Sigmoid colon (tissue), 7 donors: ENCODE results near the gene MYCBPAP. TPM values are rescaled to one million over a fixed set of nuclear protein-coding genes. Genes with fewer than 3 reads are reported as not detected.

Experiments used
- DNase-seq: peaks from one replicate; pipeline ENCODE4 v3.0.0-alpha.2; 2019
- H3K27ac ChIP-seq, 4 donors: fragments of 200-600 bp; sonication (generic); one replicate each; pipeline ENCODE4 v1.5.1; 2016 to 2019; ENCODE audit warnings: mild to moderate bottlenecking in 1 of 4
- H3K27me3 ChIP-seq, 3 donors: fragments of 200-600 bp; sonication (generic); one replicate each; pipeline ENCODE4 v1.5.1; 2019; ENCODE audit warnings: mild to moderate bottlenecking in 1 of 3
- H3K36me3 ChIP-seq, 4 donors: fragments of 200-600 bp; sonication (generic); one replicate each; pipeline ENCODE4 v1.5.1; 2016 to 2019
- H3K4me1 ChIP-seq, 4 donors: fragments of 200-600 bp; sonication (generic); one replicate each; pipeline ENCODE4 v1.5.1; 2017 to 2019
- H3K4me3 ChIP-seq, 4 donors: fragments of 200-600 bp; sonication (generic); one replicate each; pipeline ENCODE4 v1.5.1; 2017 to 2019; ENCODE audit warnings: mild to moderate bottlenecking in 2 of 4, moderate library complexity in 1 of 4
- H3K9me3 ChIP-seq, 4 donors: fragments of 200-600 bp in 3 of 4; sonication (generic) in 3 of 4; one replicate each; pipeline versions ENCODE4 v1.5.1 to v1.6.1; 2013 to 2019
- CTCF ChIP-seq, 4 experiments: fragments of 450-650 bp in 3 of 4; fragments of 200-600 bp in 1 of 4; IDR thresholded peaks; one replicate each; pipeline ENCODE4 v1.5.1; 2016 to 2019; ENCODE audit warnings: antibody characterized with exemption in 4 of 4, mild to moderate bottlenecking in 3 of 4, moderate library complexity in 2 of 4
- EP300 ChIP-seq, 4 donors: sonication (generic); formaldehyde crosslinking; IDR thresholded peaks; one replicate each; pipeline ENCODE4 v1.6.1; 2017; ENCODE audit warnings: antibody characterized with exemption in 4 of 4
- POLR2A ChIP-seq, 2 donors: fragments of 450-650 bp; IDR thresholded peaks; one replicate each; pipeline ENCODE4 v1.6.1; 2016; ENCODE audit warnings: antibody characterized with exemption in 2 of 2, mild to moderate bottlenecking in 2 of 2, moderate library complexity in 2 of 2
- POLR2AphosphoS5 ChIP-seq, 4 donors: sonication (generic); formaldehyde crosslinking; IDR thresholded peaks; one replicate each; pipeline ENCODE4 v1.6.1; 2017; ENCODE audit warnings: antibody characterized with exemption in 4 of 4
- WGBS, 2 donors: extraction: QIAGEN DNeasy Blood & Tissue Kit; methylation state at CpG; one replicate each; pipeline ENCODE4 v1.1.7; 2013; 5-methylcytosine and 5-hydroxymethylcytosine counted together
- intact Hi-C: fragments of 100-400 bp; cut with DNase I; formaldehyde crosslinking; loops from one replicate; pipeline ENCODE4 v1.15.1; 2023
- polyA plus RNA-seq, 3 donors: library from polyadenylated mRNA; stranded (reverse); fragments of 200-250 nt; gene quantifications; one replicate each; pipeline ENCODE4 v1.2.3, GENCODE V29; 2013
- total RNA-seq, 4 donors: library from RNA; depleted of rRNA; stranded (reverse); fragments of >200 nt; gene quantifications; one replicate each; pipeline ENCODE4 v1.1.0, GENCODE V29; 2016
- donor health status: healthy with polysubstance abuse.
- donor health status: Bipolar disorder and iron deficiency.
- donor health status: healthy.

Gene MYCBPAP
- total and polyA plus RNA-seq, 7 donors = 0.23 to 2.5 (median 1.7) TPM; not detected in 1

GRCh38 chr17:50514388-50514787, 6.1 kb downstream of the MYCBPAP start:
- peaks cover 0 to 15% (median 11%) of the 10 kb centered on the region in 4 donors for H3K4me1 ChIP-seq
- no peaks in the 10 kb centered on the region for H3K9me3 ChIP-seq

GRCh38 chr17:50514936-50515702, 6.9 kb downstream of the MYCBPAP start:
- peaks cover 0 to 15% (median 11%) of the 10 kb centered on the region in 4 donors for H3K4me1 ChIP-seq
- intact Hi-C loops = no loop called here
- DNase-seq = peak; percentile 82

More at GRCh38 chr17:50514388-50514787, 6.1 kb downstream of the MYCBPAP start:
- Histone ChIP-seq H3K27ac (peak overlapping the region in 3 of 4 donors; percentile 6 to 58 (median 39)), H3K4me3 (no peak overlapping the region), H3K27me3 (no peaks in the 10 kb centered on the region), H3K36me3 (no peaks in the 10 kb centered on the region)
- DNase-seq = no peak
- intact Hi-C loops = no loop called here
- no peak for TF ChIP-seq CTCF (IDR thresholded peaks at IDR 0.05)
- TF ChIP-seq POLR2AphosphoS5 (IDR thresholded peaks at IDR 0.05) = no peak
- no peak for TF ChIP-seq EP300 (IDR thresholded peaks at IDR 0.05)
- TF ChIP-seq POLR2A (IDR thresholded peaks at IDR 0.05) = no peak
- WGBS, 2 donors = 49 to 79% methylated on average over 3 of the region's 3 CpGs

GRCh38 chr17:50517011-50517410, 8.8 kb downstream of the MYCBPAP start:
- H3K27ac ChIP-seq = no peak overlapping the region
- intact Hi-C loops = no loop called here
- TF ChIP-seq POLR2AphosphoS5 (IDR thresholded peaks at IDR 0.05) = no peak
- TF ChIP-seq EP300 (IDR thresholded peaks at IDR 0.05) = no peak
- no peak for TF ChIP-seq CTCF (IDR thresholded peaks at IDR 0.05)

More at GRCh38 chr17:50514936-50515702, 6.9 kb downstream of the MYCBPAP start:
- no peak overlapping the region for H3K4me3 ChIP-seq
- peak overlapping the region in 3 of 4 donors; percentile 6 to 58 (median 39) for H3K27ac ChIP-seq
- no peaks in the 10 kb centered on the region for H3K9me3 ChIP-seq
- TF ChIP-seq POLR2AphosphoS5 (IDR thresholded peaks at IDR 0.05) = no peak
- TF ChIP-seq EP300 (IDR thresholded peaks at IDR 0.05) = no peak
- TF ChIP-seq CTCF (IDR thresholded peaks at IDR 0.05) = no peak
- no peak for TF ChIP-seq POLR2A (IDR thresholded peaks at IDR 0.05)
- no peaks in the 10 kb centered on the region for H3K27me3 ChIP-seq
- 84 to 94% methylated on average over 6 of the region's 6 CpGs for WGBS, 2 donors
- no peaks in the 10 kb centered on the region for H3K36me3 ChIP-seq

GRCh38 chr17:50517504-50518383, 9.5 kb downstream of the MYCBPAP start:
- Histone ChIP-seq H3K4me1 (peaks cover 0 to 15% (median 11%) of the 10 kb centered on the region in 4 donors), H3K27me3 (no peaks in the 10 kb centered on the region), H3K4me3 (no peak overlapping the region), H3K9me3 (no peaks in the 10 kb centered on the region), H3K27ac (no peak overlapping the region), H3K36me3 (no peaks in the 10 kb centered on the region)
- intact Hi-C loops = no loop called here
- DNase-seq = no peak
- TF ChIP-seq CTCF (IDR thresholded peaks at IDR 0.05) (no peak), POLR2A (IDR thresholded peaks at IDR 0.05) (no peak), EP300 (IDR thresholded peaks at IDR 0.05) (no peak), POLR2AphosphoS5 (IDR thresholded peaks at IDR 0.05) (no peak)
- 61 to 72% methylated on average over 8 of the region's 8 CpGs for WGBS, 2 donors

More at GRCh38 chr17:50517011-50517410, 8.8 kb downstream of the MYCBPAP start:
- H3K36me3 ChIP-seq = no peaks in the 10 kb centered on the region
- H3K9me3 ChIP-seq = no peaks in the 10 kb centered on the region
- no peak for DNase-seq
- WGBS, 2 donors = 68 to 84% methylated on average over 4 of the region's 4 CpGs
- peaks cover 0 to 15% (median 11%) of the 10 kb centered on the region in 4 donors for H3K4me1 ChIP-seq
- no peaks in the 10 kb centered on the region for H3K27me3 ChIP-seq
- H3K4me3 ChIP-seq = no peak overlapping the region
